Mucosa of descending colon (tissue), 3 donors: ENCODE measurements around the gene ITSN1. TPM values are rescaled to one million over a fixed set of nuclear protein-coding genes. Genes with fewer than 3 reads are reported as not detected.

ENCODE experiments used
- ATAC-seq: fragments of 200-7000 bp; cut with Tn5 transposase; one replicate; pipeline ENCODE4 v1.9.1; 2020; ENCODE audit warnings: mild to moderate bottlenecking, moderate library complexity
- DNase-seq, 3 donors: peaks; one replicate each; pipeline ENCODE4 v3.0.0-alpha.2; 2020
- H3K36me3 ChIP-seq: fragments of 200-600 bp; one replicate; pipeline ENCODE4 v1.8.0; 2021; ENCODE audit warnings: low read depth, mild to moderate bottlenecking
- H3K4me1 ChIP-seq: fragments of 200-600 bp; one replicate; pipeline ENCODE4 v1.8.0; 2021; ENCODE audit warnings: low read depth, mild to moderate bottlenecking
- H3K4me3 ChIP-seq: fragments of 200-600 bp; one replicate; pipeline ENCODE4 v1.8.0; 2021; ENCODE audit warnings: mild to moderate bottlenecking
- H3K9me3 ChIP-seq: fragments of 200-600 bp; one replicate; pipeline ENCODE4 v1.8.0; 2021; ENCODE audit warnings: mild to moderate bottlenecking
- CTCF ChIP-seq: fragments of 200-600 bp; IDR thresholded peaks from one replicate; pipeline ENCODE4 v1.8.0; 2022; ENCODE audit warnings: antibody characterized with exemption, mild to moderate bottlenecking
- intact Hi-C, 2 donors: fragments of 100-400 bp; cut with DNase I in 1 of 2; cut with micrococcal nuclease in 1 of 2; formaldehyde crosslinking; loops; one replicate each; pipeline versions ENCODE4 v1.11.0 to v1.11.1; 2022; cut with DNase I, micrococcal nuclease
- total RNA-seq, 3 donors: library from RNA; stranded (reverse); fragmentation: NEBNext Ultra II Directional in 2 of 3; extraction: Animal tissue kit (Norgen Biotek cat#: 25700) in 2 of 3; gene quantifications; one replicate each; pipeline versions ENCODE4 v1.2.1 to v1.2.4, GENCODE V29; 2021 to 2023
- donor health status: DM: no; HTN: no; CAD: no; lungs with moderate emphysema.
- donor health status: DM: no; HTN: no; CAD: no.
- donor health status: DM: no; HTN: yes; CAD: no.

The ITSN1 gene
- total RNA-seq, 3 donors from 2014 or later = 35.6 to 54.8 (median 45.3) TPM

- intact Hi-C loops = loop anchor here in 1 of 2 donors (10.0 kb wide), 1 partner anchor 60 kb away; no protein-coding TSS in a partner anchor
- DNase-seq = no peak
- Histone ChIP-seq H3K9me3 (no peaks in the 10 kb centered on the region), H3K4me3 (no peak overlapping the region), H3K36me3 (no peaks in the 10 kb centered on the region), H3K4me1 (peaks cover 22% of the 10 kb centered on the region)
- ATAC-seq = no peak
- no peak for TF ChIP-seq CTCF
Measured at GRCh38 chr21:33654412-33654811, 12.1 kb downstream of the ITSN1 start.

GRCh38 chr21:33655588-33656221, 13.4 kb downstream of the ITSN1 start:
- H3K4me3 ChIP-seq = no peak overlapping the region
- H3K4me1 ChIP-seq = peaks cover 12% of the 10 kb centered on the region
- H3K36me3 ChIP-seq = no peaks in the 10 kb centered on the region
- intact Hi-C loops = loop anchor here in 1 of 2 donors (10.0 kb wide), 1 partner anchor 59 kb away; no protein-coding TSS in a partner anchor
- DNase-seq = peak in 1 of 3 donors; percentile 37
- no peaks in the 10 kb centered on the region for H3K9me3 ChIP-seq
- ATAC-seq = peak; percentile 83
- TF ChIP-seq CTCF = no peak

- intact Hi-C loops = loop anchor here in 1 of 2 donors (10.0 kb wide), 1 partner anchor 58 kb away; no protein-coding TSS in a partner anchor
- peak; percentile 77 for ATAC-seq
- H3K4me3 ChIP-seq = no peak overlapping the region
- peaks cover 12% of the 10 kb centered on the region for H3K4me1 ChIP-seq
- no peaks in the 10 kb centered on the region for H3K36me3 ChIP-seq
- TF ChIP-seq CTCF = no peak
- peak in 2 of 3 donors; percentile 34 to 44 for DNase-seq
- no peaks in the 10 kb centered on the region for H3K9me3 ChIP-seq
Measured at GRCh38 chr21:33657124-33657820, 15.0 kb downstream of the ITSN1 start.

GRCh38 chr21:33658919-33659567, 16.7 kb downstream of the ITSN1 start:
- no peak for TF ChIP-seq CTCF
- Histone ChIP-seq H3K36me3 (no peaks in the 10 kb centered on the region), H3K4me3 (no peak overlapping the region), H3K9me3 (no peaks in the 10 kb centered on the region), H3K4me1 (peaks cover 16% of the 10 kb centered on the region)
- intact Hi-C loops = loop anchor here in 1 of 2 donors (10.0 kb wide), 1 partner anchor 56 kb away; no protein-coding TSS in a partner anchor
- DNase-seq (no peak), ATAC-seq (no peak)

GRCh38 chr21:33659568-33659949, 17.3 kb downstream of the ITSN1 start:
- Histone ChIP-seq H3K36me3 (no peaks in the 10 kb centered on the region), H3K9me3 (no peaks in the 10 kb centered on the region), H3K4me3 (no peak overlapping the region), H3K4me1 (peaks cover 16% of the 10 kb centered on the region)
- intact Hi-C loops = loop anchor here in 1 of 2 donors (10.0 kb wide), 1 partner anchor 55 kb away; no protein-coding TSS in a partner anchor
- no peak for ATAC-seq
- no peak for TF ChIP-seq CTCF
- DNase-seq = no peak
